SU-DHL-6 (cell line): ENCODE measurements around the gene MTMR8.
A peak's percentile ranks its signal among the peaks of the same experiment; 100 is the strongest.
"Not testable (repeated sequence)": the region's sequence is repeated elsewhere in the genome, so short reads cannot be mapped to it uniquely, and the experiment has no call there.

Experiments used
- H2AFZ ChIP-seq: fragments of 200-600 bp; sonication (generic); 2 replicates; pipeline ENCODE4 v1.6.1; 2014; ENCODE audit warnings: low read depth, mild to moderate bottlenecking, moderate library complexity, mixed read lengths, antibody characterized with exemption, low read length; ENCODE audit not compliant: severe bottlenecking
- H3F3A ChIP-seq: fragments of 200-600 bp; shearing (Covaris generic); 2 replicates; pipeline ENCODE4 v1.6.0; 2016; ENCODE audit warnings: antibody characterized with exemption, mild to moderate bottlenecking; ENCODE audit not compliant: insufficient read depth
- H3K27ac ChIP-seq: fragments of 200-600 bp; sonication (generic); 2 replicates; pipeline ENCODE4 v1.5.1; 2016; ENCODE audit warnings: low read depth, mild to moderate bottlenecking, low read length, moderate library complexity, mixed read lengths
- H3K27me3 ChIP-seq: fragments of 200-600 bp; sonication (generic), shearing (Covaris generic); 2 replicates; pipeline ENCODE4 v1.6.0; 2014; ENCODE audit warnings: mild to moderate bottlenecking, low read length
- H3K36me3 ChIP-seq: fragments of 200-600 bp; sonication (generic); 2 replicates; pipeline ENCODE4 v1.6.1; 2014; ENCODE audit warnings: mild to moderate bottlenecking, low read length, mixed read lengths
- H3K4me2 ChIP-seq: fragments of 300-600, 200-600 bp; shearing (Covaris generic), sonication (generic); 2 replicates; pipeline ENCODE4 v1.6.0; 2014; ENCODE audit warnings: low read length, low read depth, mild to moderate bottlenecking; ENCODE audit not compliant: poor library complexity, severe bottlenecking
- H3K4me3 ChIP-seq: fragments of 200-600 bp; sonication (generic); 2 replicates; pipeline ENCODE4 v1.5.1; 2014; ENCODE audit warnings: antibody characterized with exemption, low read length, mild to moderate bottlenecking, mixed read lengths; ENCODE audit not compliant: insufficient read depth, poor library complexity, severe bottlenecking
- H3K79me2 ChIP-seq: fragments of 200-600 bp; sonication (generic); 2 replicates; pipeline ENCODE4 v1.6.1; 2014; ENCODE audit warnings: mild to moderate bottlenecking, low read length, moderate library complexity; ENCODE audit not compliant: insufficient read depth
- H3K9ac ChIP-seq: fragments of 200-600 bp; sonication (generic); 2 replicates; pipeline ENCODE4 v1.7.0; 2014; ENCODE audit warnings: mild to moderate bottlenecking, low read length
- H3K9me2 ChIP-seq: fragments of 200-600 bp; sonication (generic); replicated peaks from 2 replicates; pipeline ENCODE4 v1.6.1; 2014; ENCODE audit warnings: low read length; ENCODE audit not compliant: insufficient read depth
- H3K9me3 ChIP-seq: fragments of 200-600 bp; sonication (generic); 2 replicates; pipeline ENCODE4 v1.6.1; 2014; ENCODE audit warnings: low read length, mixed read lengths; ENCODE audit not compliant: insufficient read depth
- H4K20me1 ChIP-seq: fragments of 200-600 bp; sonication (generic); 2 replicates; pipeline ENCODE4 v1.6.1; 2014; ENCODE audit warnings: low read depth, mild to moderate bottlenecking, antibody characterized with exemption, low read length, moderate library complexity, mixed read lengths
- CTCF ChIP-seq: fragments of 200-600 bp; sonication (generic); IDR thresholded peaks from one replicate; pipeline ENCODE4 v1.5.1; 2017; ENCODE audit warnings: antibody characterized with exemption, mild to moderate bottlenecking, low read length, moderate library complexity; ENCODE audit not compliant: insufficient read depth, poor library complexity, severe bottlenecking
- EZH2phosphoT487 ChIP-seq: fragments of 200-600 bp; sonication (generic), shearing (Covaris generic); conservative IDR thresholded peaks from 2 replicates; pipeline ENCODE4 v1.6.1; 2018; ENCODE audit warnings: mild to moderate bottlenecking, antibody characterized with exemption, low read length, moderate library complexity, mixed read lengths

MTMR8 gene

GRCh38 chrX:64437218-64437617, 42.0 kb upstream of the MTMR8 start:
- Histone ChIP-seq H3F3A (no peaks in the 10 kb centered on the region), H2AFZ (no peak overlapping the region), H3K9ac (no peak overlapping the region), H3K27me3 (no peaks in the 10 kb centered on the region), H3K4me2 (no peak overlapping the region), H4K20me1 (no peaks in the 10 kb centered on the region), H3K9me2 (no peaks in the 10 kb centered on the region), H3K79me2 (no peaks in the 10 kb centered on the region), H3K4me3 (no peak overlapping the region), H3K9me3 (no peaks in the 10 kb centered on the region), H3K36me3 (no peaks in the 10 kb centered on the region), H3K27ac (no peak overlapping the region)
- TF ChIP-seq CTCF (no peak), EZH2phosphoT487 (no peak)

GRCh38 chrX:64428371-64428770, 33.1 kb upstream of the MTMR8 start:
- Histone ChIP-seq H3K27ac (no peak overlapping the region), H3K9me3 (no peaks in the 10 kb centered on the region), H2AFZ (no peak overlapping the region), H3K79me2 (no peaks in the 10 kb centered on the region), H4K20me1 (no peaks in the 10 kb centered on the region), H3K4me3 (no peak overlapping the region), H3K9me2 (no peaks in the 10 kb centered on the region), H3K36me3 (no peaks in the 10 kb centered on the region), H3F3A (no peaks in the 10 kb centered on the region), H3K9ac (no peak overlapping the region), H3K27me3 (no peaks in the 10 kb centered on the region), H3K4me2 (no peak overlapping the region)
- TF ChIP-seq CTCF, result no peak
- no peak for TF ChIP-seq EZH2phosphoT487

GRCh38 chrX:64427787-64428186, 32.5 kb upstream of the MTMR8 start:
- no peaks in the 10 kb centered on the region for H3K79me2 ChIP-seq
- peak overlapping the region; percentile 37 for H3K4me2 ChIP-seq
- H4K20me1 ChIP-seq, result no peaks in the 10 kb centered on the region
- H3K4me3 ChIP-seq, result no peak overlapping the region
- H2AFZ ChIP-seq, result peak overlapping the region; percentile 87
- no peak overlapping the region for H3K27ac ChIP-seq
- no peaks in the 10 kb centered on the region for H3K9me3 ChIP-seq
- peak overlapping the region; percentile 11; the same call in 1 of the 2 replicates for H3K9ac ChIP-seq
- H3F3A ChIP-seq, result no peaks in the 10 kb centered on the region
- H3K36me3 ChIP-seq, result no peaks in the 10 kb centered on the region
- H3K9me2 ChIP-seq, result no peaks in the 10 kb centered on the region
- no peaks in the 10 kb centered on the region for H3K27me3 ChIP-seq
- no peak for TF ChIP-seq CTCF
- TF ChIP-seq EZH2phosphoT487, result no peak

- Histone ChIP-seq H3K36me3 (no peaks in the 10 kb centered on the region), H3K79me2 (no peaks in the 10 kb centered on the region), H3F3A (no peaks in the 10 kb centered on the region), H4K20me1 (no peaks in the 10 kb centered on the region), H2AFZ (peak overlapping the region; percentile 87), H3K9ac (0 out of 2 replicates have a peak overlapping the region, but pooled peaks have one; percentile 11), H3K4me2 (peak overlapping the region; percentile 37), H3K4me3 (no peak overlapping the region), H3K27me3 (no peaks in the 10 kb centered on the region), H3K27ac (no peak overlapping the region), H3K9me2 (no peaks in the 10 kb centered on the region), H3K9me3 (no peaks in the 10 kb centered on the region)
- TF ChIP-seq CTCF, result no peak
- no peak for TF ChIP-seq EZH2phosphoT487
Measured at GRCh38 chrX:64427281-64427680, 32.0 kb upstream of the MTMR8 start.

- not testable (repeated sequence) for H3K9me2 ChIP-seq, H2AFZ ChIP-seq, H3K4me3 ChIP-seq, H4K20me1 ChIP-seq, H3K36me3 ChIP-seq, H3K27ac ChIP-seq, H3K9ac ChIP-seq, H3K9me3 ChIP-seq, H3K27me3 ChIP-seq, H3K79me2 ChIP-seq, H3F3A ChIP-seq, H3K4me2 ChIP-seq
Measured at GRCh38 chrX:64409730-64410129, 14.5 kb upstream of the MTMR8 start.
